ENCODE results near the gene IPO8.
"Not testable (repeated sequence)": the region's sequence is repeated elsewhere in the genome, so short reads cannot be mapped to it uniquely, and the experiment has no call there.

IPO8 gene

DNA sequence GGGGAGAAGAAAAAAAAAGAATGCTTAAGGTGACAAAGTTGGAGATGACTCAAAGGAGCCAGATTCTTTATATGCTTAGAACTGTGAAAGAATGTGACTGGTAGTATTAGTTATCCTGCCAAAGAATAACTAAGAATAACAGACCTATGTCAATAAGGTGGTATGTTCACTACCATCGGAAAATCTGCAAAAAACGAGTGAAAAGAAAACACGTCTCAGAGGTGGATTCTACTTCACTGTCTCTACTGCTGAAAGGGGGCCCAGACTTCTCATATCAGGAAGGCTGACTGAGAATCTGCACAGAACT is 64.7 kb downstream of the IPO8 start:
- no peaks in the 10 kb centered on the region for H3K9me3 ChIP-seq (ENCODE audit: control insufficient read depth, insufficient read depth, low read depth, low read length)
- H3K4me1 ChIP-seq (ENCODE audit: control insufficient read depth, insufficient read depth, low read length) = no peaks in the 10 kb centered on the region
- H3K27ac ChIP-seq (ENCODE audit: low read depth, low read length) = no peak overlapping the region
- no peak overlapping the region for H3K4me3 ChIP-seq (ENCODE audit: low read depth, low read length)
- no peak overlapping the region for H3K9ac ChIP-seq (ENCODE audit: low read length)
- H3K36me3 ChIP-seq (ENCODE audit: control insufficient read depth, insufficient read depth, low read length) = peaks cover 41% of the 10 kb centered on the region
- no peaks in the 10 kb centered on the region for H3K27me3 ChIP-seq (ENCODE audit: control insufficient read depth, insufficient read depth, low read length)

DNA sequence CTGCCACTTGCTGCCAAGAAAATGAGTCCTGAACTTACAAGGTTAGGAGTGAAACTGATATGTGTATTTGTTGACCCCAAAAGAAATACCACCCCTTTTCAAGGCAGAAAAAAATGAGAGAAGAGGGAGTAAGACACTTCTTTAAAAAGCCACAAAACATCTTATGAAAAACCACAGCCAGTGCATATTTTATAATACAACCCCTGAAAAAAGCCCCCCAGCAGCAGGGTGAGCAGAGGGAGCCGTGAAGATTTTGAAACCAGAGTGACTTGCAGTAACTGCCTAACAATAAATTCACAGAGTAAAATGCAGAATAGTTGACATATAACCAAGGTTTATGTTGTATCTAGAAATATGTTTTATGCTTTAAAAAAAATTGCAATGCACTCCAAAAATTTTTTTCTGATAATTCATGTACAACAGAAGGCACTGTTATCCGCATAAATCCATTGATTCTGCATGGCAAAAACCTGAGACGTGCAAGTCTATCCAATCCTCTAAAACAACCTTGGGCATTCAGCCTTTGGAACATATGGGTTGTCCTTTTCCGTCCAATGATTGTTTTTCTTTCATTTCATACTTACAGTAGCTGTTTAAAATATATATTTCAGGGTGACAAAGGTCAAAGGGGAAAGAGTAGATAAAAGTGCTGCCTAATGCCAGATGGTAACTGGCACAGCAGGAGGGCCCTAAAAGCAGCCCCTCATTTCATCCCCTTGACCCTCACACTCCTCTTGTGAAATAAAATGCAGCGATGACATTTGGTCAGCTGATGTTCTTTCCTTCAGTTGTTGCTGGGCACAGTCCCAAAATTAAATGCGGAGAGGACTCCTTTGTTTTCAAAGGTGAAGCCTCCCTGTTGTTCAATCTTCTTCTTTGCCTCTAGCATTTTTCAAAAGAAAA is 65.3 kb downstream of the IPO8 start:
- no peaks in the 10 kb centered on the region for H3K9me3 ChIP-seq (ENCODE audit: control insufficient read depth, insufficient read depth, low read depth, low read length)
- H3K27me3 ChIP-seq (ENCODE audit: control insufficient read depth, insufficient read depth, low read length) = no peaks in the 10 kb centered on the region
- no peak overlapping the region for H3K27ac ChIP-seq (ENCODE audit: low read depth, low read length)
- peaks cover 41% of the 10 kb centered on the region for H3K36me3 ChIP-seq (ENCODE audit: control insufficient read depth, insufficient read depth, low read length)
- H3K4me3 ChIP-seq (ENCODE audit: low read depth, low read length) = no peak overlapping the region
- no peaks in the 10 kb centered on the region for H3K4me1 ChIP-seq (ENCODE audit: control insufficient read depth, insufficient read depth, low read length)
- no peak overlapping the region for H3K9ac ChIP-seq (ENCODE audit: low read length)

DNA sequence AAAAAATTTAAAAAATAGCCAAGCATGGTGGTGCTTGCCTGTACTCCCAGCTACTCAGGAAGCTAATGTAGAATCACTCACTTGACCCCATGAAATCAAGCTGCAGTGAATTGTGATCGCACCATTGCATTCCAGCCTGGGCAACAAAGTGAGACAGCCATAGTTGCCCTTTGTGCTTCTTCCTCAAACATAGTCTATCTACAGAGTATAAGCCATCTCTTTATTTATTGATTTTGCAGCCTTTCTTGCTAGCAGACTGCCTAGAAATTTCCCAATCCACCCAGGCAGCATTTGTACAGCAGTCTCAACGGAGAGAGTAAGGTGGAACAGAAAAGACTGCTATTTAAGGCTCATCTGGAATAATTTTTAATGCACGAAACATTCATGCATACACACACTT is 68.8 kb downstream of the IPO8 start:
- Histone ChIP-seq H3K4me3 (ENCODE audit: low read depth, low read length) (no peak overlapping the region), H3K27me3 (ENCODE audit: control insufficient read depth, insufficient read depth, low read length) (no peaks in the 10 kb centered on the region), H3K9me3 (ENCODE audit: control insufficient read depth, insufficient read depth, low read depth, low read length) (no peaks in the 10 kb centered on the region), H3K36me3 (ENCODE audit: control insufficient read depth, insufficient read depth, low read length) (peaks cover 21% of the 10 kb centered on the region), H3K9ac (ENCODE audit: low read length) (no peak overlapping the region), H3K4me1 (ENCODE audit: control insufficient read depth, insufficient read depth, low read length) (no peaks in the 10 kb centered on the region), H3K27ac (ENCODE audit: low read depth, low read length) (no peak overlapping the region)

DNA sequence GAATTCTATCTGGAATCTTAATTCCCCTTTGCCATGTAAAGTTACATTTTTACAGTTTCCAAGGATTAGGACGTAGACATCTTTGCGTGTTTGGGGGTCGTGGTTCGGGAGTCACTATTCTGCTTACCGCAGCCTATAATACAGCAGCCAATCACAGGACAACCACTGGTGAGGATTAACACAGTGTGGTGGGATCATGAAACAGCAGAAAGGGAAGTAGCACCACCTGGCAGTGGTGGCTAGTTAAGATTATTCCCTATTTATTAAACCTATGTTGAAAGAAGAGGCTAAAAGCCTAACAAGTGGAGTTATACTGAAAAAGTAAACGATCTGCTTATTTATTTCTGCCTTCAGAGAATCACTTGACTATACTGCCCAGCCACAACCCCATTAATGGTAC is 71.7 kb downstream of the IPO8 start:
- H3K4me3 ChIP-seq (ENCODE audit: low read depth, low read length) = no peak overlapping the region
- no peaks in the 10 kb centered on the region for H3K4me1 ChIP-seq (ENCODE audit: control insufficient read depth, insufficient read depth, low read length)
- H3K27me3 ChIP-seq (ENCODE audit: control insufficient read depth, insufficient read depth, low read length) = no peaks in the 10 kb centered on the region
- H3K36me3 ChIP-seq (ENCODE audit: control insufficient read depth, insufficient read depth, low read length) = peaks cover 7% of the 10 kb centered on the region; the same call in 1 of the 2 replicates
- H3K27ac ChIP-seq (ENCODE audit: low read depth, low read length) = no peak overlapping the region
- H3K9ac ChIP-seq (ENCODE audit: low read length) = no peak overlapping the region
- H3K9me3 ChIP-seq (ENCODE audit: control insufficient read depth, insufficient read depth, low read depth, low read length) = no peaks in the 10 kb centered on the region

DNA sequence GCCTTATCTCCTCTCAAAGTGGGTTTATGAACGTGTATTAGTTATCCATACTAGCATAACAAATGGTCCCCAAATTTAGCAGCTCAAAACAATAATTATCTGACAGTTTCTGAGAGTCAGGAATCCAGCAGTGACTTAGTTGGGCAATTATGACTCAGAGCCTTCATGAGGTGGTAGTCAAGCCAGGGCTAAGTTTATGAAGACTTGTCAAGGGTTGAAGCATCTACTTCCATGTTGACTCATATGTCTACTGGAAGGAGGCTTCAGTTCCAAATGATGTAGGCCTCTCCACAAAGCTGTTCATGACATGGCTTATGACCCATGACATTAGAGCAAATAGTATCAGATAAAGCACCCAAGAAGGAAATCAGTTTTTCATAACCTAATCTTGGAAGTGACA is 73.2 kb downstream of the IPO8 start:
- no peaks in the 10 kb centered on the region for H3K27me3 ChIP-seq (ENCODE audit: control insufficient read depth, insufficient read depth, low read length)
- H3K4me1 ChIP-seq (ENCODE audit: control insufficient read depth, insufficient read depth, low read length) = no peaks in the 10 kb centered on the region
- H3K36me3 ChIP-seq (ENCODE audit: control insufficient read depth, insufficient read depth, low read length) = no peaks in the 10 kb centered on the region
- no peak overlapping the region for H3K27ac ChIP-seq (ENCODE audit: low read depth, low read length)
- H3K9ac ChIP-seq (ENCODE audit: low read length) = no peak overlapping the region
- H3K4me3 ChIP-seq (ENCODE audit: low read depth, low read length) = no peak overlapping the region
- no peaks in the 10 kb centered on the region for H3K9me3 ChIP-seq (ENCODE audit: control insufficient read depth, insufficient read depth, low read depth, low read length)

DNA sequence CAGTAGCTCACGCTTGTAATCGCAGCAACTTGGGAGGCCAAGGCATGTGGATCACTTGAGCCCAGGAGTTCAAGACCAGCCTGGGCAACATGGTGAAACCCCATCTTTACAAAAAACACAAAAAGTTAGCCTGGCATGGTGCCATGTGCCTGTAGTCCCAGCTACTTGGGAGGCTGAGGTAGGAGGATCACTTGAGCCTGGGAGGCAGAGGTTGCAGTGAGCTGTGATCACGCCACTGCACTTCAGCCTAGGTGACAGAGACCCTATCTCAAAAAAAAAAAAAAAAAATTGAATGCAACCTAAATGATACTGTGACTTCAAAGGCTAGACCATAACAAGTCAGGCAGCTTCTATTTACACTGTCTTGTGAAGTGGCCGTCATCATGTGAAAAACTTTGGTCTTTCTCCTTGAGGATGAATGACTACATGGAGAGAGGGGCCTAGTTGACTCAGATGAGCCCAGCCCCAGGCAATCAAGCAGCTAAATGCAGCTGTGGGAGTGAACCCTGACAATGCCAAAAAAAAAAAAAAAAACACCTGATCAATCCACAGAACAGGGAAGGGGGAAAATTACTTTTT is 73.9 kb downstream of the IPO8 start:
- not testable (repeated sequence) for H3K27me3 ChIP-seq (ENCODE audit: control insufficient read depth, insufficient read depth, low read length); H3K27ac ChIP-seq (ENCODE audit: low read depth, low read length); H3K9ac ChIP-seq (ENCODE audit: low read length); H3K9me3 ChIP-seq (ENCODE audit: control insufficient read depth, insufficient read depth, low read depth, low read length); H3K4me1 ChIP-seq (ENCODE audit: control insufficient read depth, insufficient read depth, low read length); H3K4me3 ChIP-seq (ENCODE audit: low read depth, low read length); H3K36me3 ChIP-seq (ENCODE audit: control insufficient read depth, insufficient read depth, low read length)

DNA sequence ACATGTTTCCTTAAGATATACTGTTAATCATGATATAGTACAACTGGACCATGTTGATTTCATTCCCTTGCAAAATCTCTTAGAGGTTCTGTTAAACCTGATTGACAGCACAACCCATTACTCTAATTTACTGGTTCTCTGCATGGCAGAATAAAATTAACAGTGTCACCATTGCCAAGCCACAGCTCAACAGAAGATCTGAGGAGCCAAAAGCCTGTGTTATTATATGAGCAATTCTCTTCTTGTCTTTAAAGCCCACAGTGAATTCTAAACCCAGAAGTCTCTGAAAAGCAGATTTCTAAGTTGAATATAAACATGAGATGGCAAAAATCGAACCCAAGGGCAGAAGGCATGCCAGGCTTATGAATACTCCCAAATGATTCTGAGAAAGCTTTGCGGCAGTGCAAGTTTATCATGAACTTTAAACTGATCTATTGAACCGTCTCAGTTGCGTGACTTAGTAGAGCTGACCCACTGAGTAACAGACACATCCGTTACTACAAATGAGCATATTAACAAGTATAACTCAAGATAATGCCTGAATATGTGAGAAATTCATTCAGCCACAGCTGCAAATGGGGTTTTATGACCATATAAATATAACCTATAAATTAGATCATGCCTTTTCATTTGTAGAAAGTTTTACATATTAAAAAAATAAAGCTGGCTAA is 78.2 kb downstream of the IPO8 start:
- Histone ChIP-seq H3K27me3 (ENCODE audit: control insufficient read depth, insufficient read depth, low read length) (no peaks in the 10 kb centered on the region), H3K4me3 (ENCODE audit: low read depth, low read length) (no peak overlapping the region), H3K4me1 (ENCODE audit: control insufficient read depth, insufficient read depth, low read length) (no peaks in the 10 kb centered on the region), H3K36me3 (ENCODE audit: control insufficient read depth, insufficient read depth, low read length) (no peaks in the 10 kb centered on the region), H3K9ac (ENCODE audit: low read length) (no peak overlapping the region), H3K27ac (ENCODE audit: low read depth, low read length) (no peak overlapping the region), H3K9me3 (ENCODE audit: control insufficient read depth, insufficient read depth, low read depth, low read length) (no peaks in the 10 kb centered on the region)

DNA sequence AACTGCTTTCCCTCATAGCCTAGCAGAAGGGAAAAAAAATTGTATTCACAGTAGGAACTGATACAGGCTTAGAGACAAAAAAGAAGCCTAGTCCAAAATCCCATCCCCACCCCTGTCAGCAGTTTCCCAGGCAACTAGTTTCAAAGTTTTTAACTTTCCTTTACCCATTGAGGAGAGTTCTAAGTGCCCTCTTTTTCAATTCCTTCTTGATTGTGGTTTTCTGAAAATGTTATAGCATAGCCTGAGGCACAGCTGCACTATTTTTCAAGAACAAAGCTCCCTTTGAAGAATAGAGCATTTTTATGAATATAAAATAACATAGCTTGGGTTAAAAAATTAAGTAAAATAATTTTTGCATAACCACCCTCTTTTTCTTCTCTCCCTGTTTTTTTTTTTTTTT is 81.6 kb downstream of the IPO8 start:
- no peaks in the 10 kb centered on the region for H3K36me3 ChIP-seq (ENCODE audit: control insufficient read depth, insufficient read depth, low read length)

DNA sequence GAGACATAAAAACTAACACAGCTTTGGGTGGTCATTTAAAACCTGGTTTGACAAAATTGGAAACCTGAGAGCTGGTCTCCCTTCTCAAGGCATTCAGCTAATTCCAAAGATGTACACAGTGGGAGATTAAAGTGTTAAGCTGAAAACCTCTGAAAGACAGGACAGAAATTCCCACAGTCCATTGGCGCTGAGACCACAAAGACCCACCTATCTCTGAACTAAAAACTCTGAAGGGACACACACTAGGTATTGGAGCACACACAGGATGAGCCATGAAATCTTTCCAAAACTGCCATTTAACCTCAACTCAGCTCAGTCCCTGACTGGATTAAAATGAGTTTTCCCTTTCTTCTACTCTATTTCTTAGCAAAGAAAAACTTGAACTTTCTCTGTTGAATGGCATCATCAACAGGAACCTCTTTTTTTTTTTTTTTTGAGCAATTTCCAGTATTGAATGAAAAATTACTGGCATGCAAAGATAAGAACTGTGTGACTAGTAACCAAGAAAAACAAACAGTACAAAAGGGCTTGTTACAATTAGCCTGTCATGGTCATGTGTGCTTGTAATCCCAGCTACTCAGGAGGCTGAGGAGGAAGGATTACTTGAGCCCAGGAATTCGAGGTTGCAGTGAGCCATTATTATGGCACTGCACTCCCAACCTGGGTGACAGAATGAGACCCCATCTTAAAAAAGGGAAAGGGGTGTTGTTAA is 82.4 kb downstream of the IPO8 start:
- H3K36me3 ChIP-seq (ENCODE audit: control insufficient read depth, insufficient read depth, low read length) = no peaks in the 10 kb centered on the region
- no peaks in the 10 kb centered on the region; the same call in 1 of the 2 replicates for H3K4me1 ChIP-seq (ENCODE audit: control insufficient read depth, insufficient read depth, low read length)
- no peaks in the 10 kb centered on the region for H3K27me3 ChIP-seq (ENCODE audit: control insufficient read depth, insufficient read depth, low read length)
- H3K4me3 ChIP-seq (ENCODE audit: low read depth, low read length) = no peak overlapping the region
- H3K9ac ChIP-seq (ENCODE audit: low read length) = no peak overlapping the region
- H3K9me3 ChIP-seq (ENCODE audit: control insufficient read depth, insufficient read depth, low read depth, low read length) = peaks cover 4% of the 10 kb centered on the region
- no peak overlapping the region for H3K27ac ChIP-seq (ENCODE audit: low read depth, low read length)

More for the DNA sequence above, 81.6 kb downstream of the IPO8 start:
- Histone ChIP-seq H3K9ac (ENCODE audit: low read length) (no peak overlapping the region), H3K27me3 (ENCODE audit: control insufficient read depth, insufficient read depth, low read length) (no peaks in the 10 kb centered on the region), H3K4me1 (ENCODE audit: control insufficient read depth, insufficient read depth, low read length) (no peaks in the 10 kb centered on the region; the same call in 1 of the 2 replicates), H3K4me3 (ENCODE audit: low read depth, low read length) (no peak overlapping the region), H3K27ac (ENCODE audit: low read depth, low read length) (no peak overlapping the region), H3K9me3 (ENCODE audit: control insufficient read depth, insufficient read depth, low read depth, low read length) (peaks cover 4% of the 10 kb centered on the region)

DNA sequence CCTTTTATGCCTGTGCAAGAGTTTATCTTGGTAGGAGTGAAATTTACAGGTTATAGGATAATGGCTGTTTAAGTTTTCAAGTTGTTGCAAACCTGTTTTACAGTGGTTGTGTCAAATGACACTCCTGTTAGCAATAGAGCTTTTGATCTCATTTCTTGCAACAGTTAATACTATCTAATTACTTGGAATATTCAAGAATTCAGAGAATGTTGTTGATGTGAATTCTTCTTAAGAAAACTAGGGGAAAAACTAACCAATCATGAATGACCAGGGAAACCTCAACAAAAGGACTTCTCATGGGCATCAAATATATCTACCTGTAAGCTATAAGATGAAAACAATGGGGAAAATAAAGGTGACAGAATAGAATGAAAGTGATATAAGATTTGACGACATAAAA is 85.0 kb downstream of the IPO8 start:
- no peaks in the 10 kb centered on the region for H3K27me3 ChIP-seq (ENCODE audit: control insufficient read depth, insufficient read depth, low read length)
- H3K9me3 ChIP-seq (ENCODE audit: control insufficient read depth, insufficient read depth, low read depth, low read length) = peaks cover 4% of the 10 kb centered on the region
- no peak overlapping the region for H3K9ac ChIP-seq (ENCODE audit: low read length)
- no peaks in the 10 kb centered on the region for H3K36me3 ChIP-seq (ENCODE audit: control insufficient read depth, insufficient read depth, low read length)
- H3K4me3 ChIP-seq (ENCODE audit: low read depth, low read length) = no peak overlapping the region
- no peaks in the 10 kb centered on the region; the same call in 1 of the 2 replicates for H3K4me1 ChIP-seq (ENCODE audit: control insufficient read depth, insufficient read depth, low read length)
- H3K27ac ChIP-seq (ENCODE audit: low read depth, low read length) = no peak overlapping the region

DNA sequence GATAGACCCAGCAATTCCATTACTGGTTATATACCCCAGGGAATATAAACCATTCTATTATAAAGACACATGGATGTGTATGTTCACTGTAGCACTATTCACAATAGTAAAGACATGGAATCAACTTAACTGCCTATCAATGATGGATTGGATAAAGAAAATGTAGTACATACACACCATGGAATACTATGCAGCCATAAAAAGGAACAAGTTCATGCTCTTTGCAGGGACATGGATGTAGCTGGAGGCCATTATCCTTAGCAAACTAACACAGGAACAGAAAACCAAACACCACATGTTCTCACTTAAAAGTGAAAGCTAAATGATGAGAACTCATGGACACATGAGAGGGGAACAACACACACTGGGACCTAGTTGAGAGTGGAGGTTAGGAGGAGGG is 85.8 kb downstream of the IPO8 start:
- H3K4me3 ChIP-seq (ENCODE audit: low read depth, low read length); H3K9ac ChIP-seq (ENCODE audit: low read length); H3K4me1 ChIP-seq (ENCODE audit: control insufficient read depth, insufficient read depth, low read length); H3K36me3 ChIP-seq (ENCODE audit: control insufficient read depth, insufficient read depth, low read length); H3K27ac ChIP-seq (ENCODE audit: low read depth, low read length); H3K9me3 ChIP-seq (ENCODE audit: control insufficient read depth, insufficient read depth, low read depth, low read length); H3K27me3 ChIP-seq (ENCODE audit: control insufficient read depth, insufficient read depth, low read length): not testable (repeated sequence)
